MM.1S (cell line): Measurements from ENCODE around the gene CHN2.

Source experiments
- DNase-seq: peaks from one replicate; pipeline ENCODE4 v3.0.0-alpha.2; 2015
- H2AFZ ChIP-seq: fragments of 300-600 bp; sonication (generic); 2 replicates; pipeline ENCODE4 v1.6.0; 2016; ENCODE audit warnings: antibody characterized with exemption, low read length
- H3F3A ChIP-seq: fragments of 300-600 bp; sonication (generic); 2 replicates; pipeline ENCODE4 v1.6.1; 2016; ENCODE audit warnings: mild to moderate bottlenecking, antibody characterized with exemption, low read length, moderate library complexity, mixed read lengths; ENCODE audit not compliant: insufficient read depth
- H3K27ac ChIP-seq: fragments of 300-600 bp; sonication (generic); 2 replicates; pipeline ENCODE4 v1.5.1; 2016; ENCODE audit warnings: mild to moderate bottlenecking, low read length
- H3K27me3 ChIP-seq: fragments of 300-600 bp; sonication (generic); replicated peaks from 2 replicates; pipeline ENCODE4 v1.6.0; 2016; ENCODE audit warnings: low read length; ENCODE audit not compliant: insufficient read depth
- H3K36me3 ChIP-seq: fragments of 300-600 bp; sonication (generic); replicated peaks from 2 replicates; pipeline ENCODE4 v1.6.1; 2016; ENCODE audit warnings: mild to moderate bottlenecking, low read length, mixed read lengths; ENCODE audit not compliant: insufficient read depth
- H3K4me1 ChIP-seq: fragments of 300-600 bp; sonication (generic); 2 replicates; pipeline ENCODE4 v1.6.1; 2016; ENCODE audit warnings: low read length, mixed read lengths
- H3K4me2 ChIP-seq: fragments of 300-600 bp; sonication (generic); 2 replicates; pipeline ENCODE4 v1.6.0; 2016; ENCODE audit warnings: low read depth, low read length
- H3K4me3 ChIP-seq: fragments of 300-600 bp; sonication (generic); 2 replicates; pipeline ENCODE4 v1.5.1; 2016; ENCODE audit warnings: low read length, mixed read lengths
- H3K79me2 ChIP-seq: fragments of 300-600 bp; sonication (generic); 2 replicates; pipeline ENCODE4 v1.6.1; 2016; ENCODE audit warnings: mixed run types, low read length, mixed read lengths
- H3K9ac ChIP-seq: fragments of 300-600 bp; sonication (generic); 2 replicates; pipeline ENCODE4 v1.6.1; 2016; ENCODE audit warnings: low read length, mixed read lengths
- H3K9me2 ChIP-seq: fragments of 300-600 bp; sonication (generic); replicated peaks from 2 replicates; pipeline ENCODE4 v1.6.1; 2016; ENCODE audit warnings: mild to moderate bottlenecking, low read length, mixed read lengths; ENCODE audit not compliant: insufficient read depth
- H3K9me3 ChIP-seq: fragments of 300-600 bp; sonication (generic); replicated peaks from 2 replicates; pipeline ENCODE4 v1.6.1; 2016; ENCODE audit warnings: mild to moderate bottlenecking, low read length, mixed read lengths; ENCODE audit not compliant: insufficient read depth
- H4K20me1 ChIP-seq: fragments of 300-600 bp; sonication (generic); 2 replicates; pipeline ENCODE4 v1.6.1; 2016; ENCODE audit warnings: mild to moderate bottlenecking, low read length, moderate library complexity, mixed read lengths; ENCODE audit not compliant: insufficient read depth
- EZH2 ChIP-seq: fragments of 300-600 bp; sonication (generic); optimal IDR thresholded peaks from 2 replicates; pipeline ENCODE3; 2017; ENCODE audit warnings: low read depth, mild to moderate bottlenecking, antibody characterized with exemption, low read length, mixed read lengths
- EZH2phosphoT487 ChIP-seq: fragments of 300-600 bp; sonication (generic); IDR thresholded peaks from 2 replicates; pipeline ENCODE4 v1.6.1; 2018; ENCODE audit warnings: antibody characterized with exemption, low read length
- TF ChIP-seq, protein P1 (sequence below): fragments of 300-600 bp; sonication (generic); IDR thresholded peaks from 2 replicates; pipeline ENCODE4 v1.5.1; 2016; ENCODE audit warnings: antibody characterized with exemption, low read length, mixed read lengths

The CHN2 gene

DNA sequence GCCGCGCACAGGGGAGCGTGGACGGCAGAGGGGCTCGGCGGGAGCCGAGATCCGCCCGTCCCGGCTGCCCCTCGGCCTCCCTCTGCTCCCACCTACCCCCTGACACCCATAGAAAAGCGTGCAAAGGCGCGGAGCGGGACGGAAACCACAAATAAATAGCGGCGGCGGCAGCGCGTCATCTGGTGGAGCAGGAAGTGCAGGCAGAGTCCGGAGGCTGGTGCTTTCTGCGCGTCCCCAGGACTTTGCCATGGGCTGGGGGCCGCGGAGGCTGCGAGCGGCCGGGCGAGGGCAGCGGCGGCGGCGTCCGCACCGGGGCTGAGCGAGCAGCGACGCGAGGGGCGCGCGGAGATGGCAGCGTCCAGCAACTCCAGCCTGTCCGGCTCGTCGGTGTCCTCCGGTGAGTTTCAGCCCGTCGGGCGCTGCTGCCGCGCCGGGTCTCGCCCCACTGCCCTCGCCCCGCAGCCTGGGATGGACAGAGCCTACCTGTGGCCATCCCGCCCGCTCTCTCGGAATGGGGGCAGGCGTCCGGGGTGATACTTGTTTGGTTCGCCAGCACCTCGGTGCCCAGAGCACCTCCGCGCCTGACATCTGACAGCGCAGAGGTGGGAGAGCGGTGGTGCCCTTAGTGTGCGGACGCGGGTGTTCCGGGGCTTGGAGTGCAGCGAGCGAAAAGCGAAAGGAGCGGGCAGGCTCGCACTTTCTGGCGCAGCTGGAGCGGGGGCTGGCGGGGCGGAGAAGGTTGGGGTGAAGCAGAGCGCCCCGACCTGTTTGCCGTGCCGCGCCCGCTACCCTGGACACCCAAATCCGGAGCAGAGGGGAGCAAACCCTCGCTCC is at the start of gene CHN2:
Gene CHN2 (plus strand): TSS at position 182 of the 834 bp plus-strand sequence.
- H2AFZ ChIP-seq, result peak within 1 kb of the TSS; percentile 83
- peak within 1 kb of the TSS; percentile 86 for H3K4me3 ChIP-seq
- H3K27ac ChIP-seq, result peak within 1 kb of the TSS; percentile 61; the same call in 1 of the 2 replicates
- no peaks in the 10 kb centered on the region for H3K27me3 ChIP-seq
- peak; percentile 76 for DNase-seq
- H3K9me2 ChIP-seq, result no peaks in the 10 kb centered on the region
- peaks cover 19% of the 10 kb centered on the region for H3F3A ChIP-seq
- no peaks in the 10 kb centered on the region for H3K9me3 ChIP-seq
- H3K9ac ChIP-seq, result peak within 1 kb of the TSS; percentile 48; the same call in 1 of the 2 replicates
- no peaks in the 10 kb centered on the region for H4K20me1 ChIP-seq
- no peaks in the 10 kb centered on the region for H3K79me2 ChIP-seq
- TF ChIP-seq, protein P1, sequence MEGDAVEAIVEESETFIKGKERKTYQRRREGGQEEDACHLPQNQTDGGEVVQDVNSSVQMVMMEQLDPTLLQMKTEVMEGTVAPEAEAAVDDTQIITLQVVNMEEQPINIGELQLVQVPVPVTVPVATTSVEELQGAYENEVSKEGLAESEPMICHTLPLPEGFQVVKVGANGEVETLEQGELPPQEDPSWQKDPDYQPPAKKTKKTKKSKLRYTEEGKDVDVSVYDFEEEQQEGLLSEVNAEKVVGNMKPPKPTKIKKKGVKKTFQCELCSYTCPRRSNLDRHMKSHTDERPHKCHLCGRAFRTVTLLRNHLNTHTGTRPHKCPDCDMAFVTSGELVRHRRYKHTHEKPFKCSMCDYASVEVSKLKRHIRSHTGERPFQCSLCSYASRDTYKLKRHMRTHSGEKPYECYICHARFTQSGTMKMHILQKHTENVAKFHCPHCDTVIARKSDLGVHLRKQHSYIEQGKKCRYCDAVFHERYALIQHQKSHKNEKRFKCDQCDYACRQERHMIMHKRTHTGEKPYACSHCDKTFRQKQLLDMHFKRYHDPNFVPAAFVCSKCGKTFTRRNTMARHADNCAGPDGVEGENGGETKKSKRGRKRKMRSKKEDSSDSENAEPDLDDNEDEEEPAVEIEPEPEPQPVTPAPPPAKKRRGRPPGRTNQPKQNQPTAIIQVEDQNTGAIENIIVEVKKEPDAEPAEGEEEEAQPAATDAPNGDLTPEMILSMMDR, result no peak
- no peak for TF ChIP-seq EZH2
- no peak for TF ChIP-seq EZH2phosphoT487
- H3K4me1 ChIP-seq, result peaks cover 16% of the 10 kb centered on the region
- H3K36me3 ChIP-seq, result no peaks in the 10 kb centered on the region
- H3K4me2 ChIP-seq, result peak within 1 kb of the TSS; percentile 76

DNA sequence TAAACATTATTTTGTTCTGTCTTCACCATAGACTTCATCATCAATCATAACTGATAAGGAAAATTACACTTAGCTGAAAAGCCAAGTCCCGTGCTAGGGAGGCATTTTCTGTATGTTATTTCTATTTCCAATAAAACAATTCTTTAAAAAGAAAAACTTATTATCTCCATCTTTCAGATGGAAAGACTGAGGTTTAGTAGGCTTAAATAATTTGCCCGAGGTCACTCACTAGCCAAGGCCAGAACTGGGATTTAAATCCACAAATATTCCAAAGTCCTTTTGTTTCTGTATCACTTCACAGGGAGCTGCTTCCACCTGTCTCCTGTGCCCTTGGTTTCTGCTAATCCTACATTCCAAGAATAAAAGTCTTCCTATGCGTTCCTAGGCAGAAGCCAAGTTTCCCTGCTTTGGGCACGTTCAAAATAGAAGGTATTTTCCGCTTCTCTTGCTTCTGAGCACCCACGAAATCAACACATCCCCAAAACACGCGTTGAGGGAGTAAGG is 49.0 kb upstream of the CHN2 start:
- Histone ChIP-seq H2AFZ (no peak overlapping the region), H4K20me1 (no peaks in the 10 kb centered on the region), H3K4me1 (peaks cover 3% of the 10 kb centered on the region; the same call in 1 of the 2 replicates), H3K9me3 (no peaks in the 10 kb centered on the region), H3K4me2 (no peak overlapping the region), H3K27me3 (no peaks in the 10 kb centered on the region), H3K4me3 (no peak overlapping the region), H3K9ac (no peak overlapping the region), H3K27ac (no peak overlapping the region), H3K9me2 (no peaks in the 10 kb centered on the region), H3K36me3 (no peaks in the 10 kb centered on the region), H3F3A (no peaks in the 10 kb centered on the region), H3K79me2 (no peaks in the 10 kb centered on the region)
- DNase-seq, result no peak
- TF ChIP-seq, protein P1, result no peak
- TF ChIP-seq EZH2phosphoT487 (no peak), EZH2 (no peak)

DNA sequence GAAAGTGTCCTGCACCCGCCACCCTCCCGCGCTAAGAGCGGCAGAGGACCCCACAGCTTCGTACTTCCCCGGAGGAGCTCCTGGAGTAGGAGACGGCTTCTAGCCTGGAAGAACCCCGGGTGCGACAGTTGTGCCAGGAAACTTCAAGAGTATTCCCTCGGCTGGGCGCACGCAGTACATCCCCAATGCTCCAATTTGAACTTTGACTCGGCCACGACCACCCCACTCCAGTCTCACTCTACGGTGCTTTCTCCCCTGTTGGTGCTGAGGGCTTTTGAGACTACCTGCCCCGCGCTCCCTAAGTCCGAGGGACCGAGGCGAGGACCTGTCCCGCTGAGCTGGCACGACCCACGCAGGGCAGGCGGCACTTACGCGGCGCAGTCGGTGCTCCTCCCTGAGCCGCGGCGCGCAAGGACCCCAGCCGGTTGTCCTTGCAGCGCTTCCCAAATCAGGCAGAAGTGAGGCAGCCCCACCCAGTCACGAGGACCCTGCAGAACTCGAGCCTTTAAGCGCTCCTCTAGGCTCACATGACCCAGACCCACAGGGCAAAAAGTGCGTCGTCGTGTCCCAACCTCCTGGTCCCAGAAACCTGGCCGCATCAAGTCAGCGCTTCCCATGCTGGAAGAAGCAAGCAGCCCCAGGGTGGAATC is 48.4 kb upstream of the CHN2 start, which contains the start of gene CPVL:
Gene CPVL (minus strand): TSS at position 481 of the 650 bp plus-strand sequence. CDS start 25,476 bp downstream, outside the sequence.
- H3K9ac ChIP-seq, result no peak within 1 kb of the TSS
- no peaks in the 10 kb centered on the region for H3K27me3 ChIP-seq
- peaks cover 3% of the 10 kb centered on the region; the same call in 1 of the 2 replicates for H3K4me1 ChIP-seq
- H3K9me2 ChIP-seq, result no peaks in the 10 kb centered on the region
- no peak within 1 kb of the TSS for H3K27ac ChIP-seq
- H3K4me3 ChIP-seq, result peak within 1 kb of the TSS; percentile 47
- peak within 1 kb of the TSS; percentile 12; the same call in 1 of the 2 replicates for H2AFZ ChIP-seq
- H3K4me2 ChIP-seq, result peak within 1 kb of the TSS; percentile 61
- H3K79me2 ChIP-seq, result no peaks in the 10 kb centered on the region
- H3F3A ChIP-seq, result no peaks in the 10 kb centered on the region
- no peak for TF ChIP-seq EZH2
- no peak for TF ChIP-seq EZH2phosphoT487
- TF ChIP-seq, protein P1, result no peak
- DNase-seq, result no peak
- H3K36me3 ChIP-seq, result no peaks in the 10 kb centered on the region
- no peaks in the 10 kb centered on the region for H4K20me1 ChIP-seq
- no peaks in the 10 kb centered on the region for H3K9me3 ChIP-seq
